ENCODE results near the gene TGFB3. TPM values are rescaled to one million over a fixed set of nuclear protein-coding genes. Genes with fewer than 3 reads are reported as not detected.

TGFB3 gene
- total RNA-seq, 3 donors from 2014 or later: 4.8 to 35.7 (median 24.0) TPM

GRCh38 chr14:75978249-75978731 lies 3.5 kb downstream of the TGFB3 start:
- DNase-seq (ENCODE audit: low spot score in 2 of 2): peak in 1 of 2 donors; percentile 77
- intact Hi-C loops (cut with DNase I; ENCODE audit: low total_unique reads): loop anchor here (5.0 to 10.0 kb wide), 2 partner anchors 71 to 173 kb away; no protein-coding TSS in a partner anchor
- TF ChIP-seq, protein P1, sequence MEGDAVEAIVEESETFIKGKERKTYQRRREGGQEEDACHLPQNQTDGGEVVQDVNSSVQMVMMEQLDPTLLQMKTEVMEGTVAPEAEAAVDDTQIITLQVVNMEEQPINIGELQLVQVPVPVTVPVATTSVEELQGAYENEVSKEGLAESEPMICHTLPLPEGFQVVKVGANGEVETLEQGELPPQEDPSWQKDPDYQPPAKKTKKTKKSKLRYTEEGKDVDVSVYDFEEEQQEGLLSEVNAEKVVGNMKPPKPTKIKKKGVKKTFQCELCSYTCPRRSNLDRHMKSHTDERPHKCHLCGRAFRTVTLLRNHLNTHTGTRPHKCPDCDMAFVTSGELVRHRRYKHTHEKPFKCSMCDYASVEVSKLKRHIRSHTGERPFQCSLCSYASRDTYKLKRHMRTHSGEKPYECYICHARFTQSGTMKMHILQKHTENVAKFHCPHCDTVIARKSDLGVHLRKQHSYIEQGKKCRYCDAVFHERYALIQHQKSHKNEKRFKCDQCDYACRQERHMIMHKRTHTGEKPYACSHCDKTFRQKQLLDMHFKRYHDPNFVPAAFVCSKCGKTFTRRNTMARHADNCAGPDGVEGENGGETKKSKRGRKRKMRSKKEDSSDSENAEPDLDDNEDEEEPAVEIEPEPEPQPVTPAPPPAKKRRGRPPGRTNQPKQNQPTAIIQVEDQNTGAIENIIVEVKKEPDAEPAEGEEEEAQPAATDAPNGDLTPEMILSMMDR (IDR thresholded peaks at IDR 0.05): no peak
- TF ChIP-seq POLR2AphosphoS5 (IDR thresholded peaks at IDR 0.05): no peak
- TF ChIP-seq POLR2A (IDR thresholded peaks at IDR 0.05): no peak
- H3K4me1 ChIP-seq: peaks cover 5 to 10% of the 10 kb centered on the region in 2 donors
- no peaks in the 10 kb centered on the region for H3K27me3 ChIP-seq
- H3K4me3 ChIP-seq: peak overlapping the region in 1 of 3 donors; percentile 90
- no peaks in the 10 kb centered on the region for H3K36me3 ChIP-seq
- peak overlapping the region; percentile 21 to 97 for H3K27ac ChIP-seq
- no peaks in the 10 kb centered on the region for H3K9me3 ChIP-seq

DNA sequence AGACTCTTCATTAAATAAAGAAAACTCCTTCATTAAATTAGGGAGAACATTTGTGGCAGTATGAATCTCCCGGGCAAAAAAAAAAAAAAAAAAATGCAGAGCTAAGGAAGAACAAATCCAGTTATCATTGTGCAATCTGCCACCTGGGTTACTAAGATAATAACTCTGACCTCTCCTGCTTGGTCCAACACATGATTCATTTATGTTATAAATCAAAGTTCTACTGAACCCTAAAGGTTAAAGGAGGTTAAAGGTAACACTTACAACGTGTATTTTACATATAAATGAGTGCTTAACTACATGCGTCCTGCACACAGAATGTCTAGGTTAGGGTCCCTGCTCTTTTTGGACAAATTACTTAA lies 4.2 kb downstream of the TGFB3 start:
- peak overlapping the region; percentile 45 to 97 for H3K27ac ChIP-seq
- no peaks in the 10 kb centered on the region for H3K9me3 ChIP-seq
- no peak overlapping the region for H3K4me3 ChIP-seq
- H3K36me3 ChIP-seq: no peaks in the 10 kb centered on the region
- intact Hi-C loops (cut with DNase I; ENCODE audit: low total_unique reads): loop anchor here (5.0 to 10.0 kb wide), 2 partner anchors 70 to 173 kb away; no protein-coding TSS in a partner anchor
- TF ChIP-seq POLR2A (IDR thresholded peaks at IDR 0.05) (no peak), POLR2AphosphoS5 (IDR thresholded peaks at IDR 0.05) (no peak)
- TF ChIP-seq, protein P1 (IDR thresholded peaks at IDR 0.05): no peak
- DNase-seq (ENCODE audit: low spot score in 2 of 2): no peak
- H3K27me3 ChIP-seq: no peaks in the 10 kb centered on the region
- H3K4me1 ChIP-seq: peaks cover 5 to 10% of the 10 kb centered on the region in 2 donors

DNA sequence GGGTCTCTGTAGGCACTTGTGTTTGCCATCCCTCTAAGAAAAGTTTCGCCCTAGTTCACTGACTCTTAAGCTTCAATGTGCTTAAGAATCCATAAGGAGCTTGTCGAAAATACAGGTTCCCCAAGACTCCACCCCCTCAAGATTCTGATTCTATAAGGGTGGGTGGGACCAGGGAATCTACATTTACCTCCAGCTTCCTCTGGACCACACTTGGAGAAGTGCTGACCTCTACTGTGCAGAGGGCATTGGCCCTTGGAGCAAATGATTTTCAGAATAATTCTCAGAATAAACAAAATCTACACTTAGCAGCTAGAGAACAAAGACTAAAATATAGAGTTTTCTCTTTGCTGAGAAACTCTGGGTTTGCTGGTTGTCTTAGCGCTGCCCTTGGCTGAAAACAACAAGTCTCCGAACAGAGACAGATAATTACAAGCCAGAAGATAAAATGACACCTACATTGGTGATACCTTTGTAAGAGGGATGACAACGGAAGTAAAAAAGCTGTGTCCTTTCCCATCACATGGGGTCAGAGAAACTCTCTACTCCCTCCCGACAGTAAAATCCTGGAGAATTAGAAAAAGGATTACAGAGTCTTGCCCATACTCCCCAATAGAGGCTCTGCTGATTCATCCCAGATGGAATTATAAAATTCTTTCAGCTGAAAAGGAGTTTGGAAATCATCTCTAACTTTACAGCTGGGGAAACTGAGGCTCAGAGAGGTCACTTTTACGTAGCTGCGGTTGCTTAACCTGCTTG lies 4.8 kb downstream of the TGFB3 start:
- H3K4me1 ChIP-seq: peaks cover 5 to 10% of the 10 kb centered on the region in 2 donors
- intact Hi-C loops (cut with DNase I; ENCODE audit: low total_unique reads): loop anchor here (5.0 to 10.0 kb wide), 2 partner anchors 70 to 172 kb away; no protein-coding TSS in a partner anchor
- DNase-seq (ENCODE audit: low spot score in 2 of 2): no peak

DNA sequence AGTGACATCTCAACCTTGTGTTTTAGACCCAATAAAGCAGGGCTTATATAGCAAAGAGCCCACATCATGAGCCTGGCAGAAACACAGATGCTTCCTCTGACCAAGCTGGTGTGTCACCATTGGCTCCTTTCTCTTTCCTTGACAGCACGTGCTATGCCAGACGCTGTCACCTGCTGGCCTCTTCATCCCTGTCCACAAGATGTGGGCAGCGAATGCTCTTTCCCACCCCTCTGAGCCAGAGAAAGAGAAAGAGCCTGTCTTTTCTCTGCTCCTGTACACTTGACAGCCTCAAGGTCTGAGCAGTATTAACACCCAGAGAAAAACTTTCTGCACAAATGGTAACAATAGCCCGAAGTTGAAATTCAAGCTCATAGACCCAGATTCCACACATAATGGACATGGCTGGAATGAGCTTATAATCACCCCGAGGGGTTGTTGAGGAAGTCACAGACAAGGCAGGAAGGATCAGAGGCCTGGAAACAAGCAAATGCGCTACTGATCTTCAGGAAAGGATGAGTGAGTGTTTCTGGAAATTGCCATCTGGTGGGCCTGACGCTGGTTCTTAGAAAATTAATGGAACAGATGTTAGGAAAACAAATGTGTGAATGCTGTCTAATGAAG lies 8.9 kb downstream of the TGFB3 start:
- Histone ChIP-seq H3K27me3 (no peaks in the 10 kb centered on the region), H3K27ac (no peak overlapping the region), H3K36me3 (no peaks in the 10 kb centered on the region), H3K4me1 (no peaks in the 10 kb centered on the region), H3K4me3 (no peak overlapping the region), H3K9me3 (no peaks in the 10 kb centered on the region)
- no peak for DNase-seq (ENCODE audit: low spot score in 2 of 2)
- TF ChIP-seq POLR2A (IDR thresholded peaks at IDR 0.05) (no peak), POLR2AphosphoS5 (IDR thresholded peaks at IDR 0.05) (no peak)
- TF ChIP-seq, protein P1 (IDR thresholded peaks at IDR 0.05): no peak
- intact Hi-C loops (cut with DNase I; ENCODE audit: low total_unique reads): loop anchor here (10.0 kb wide), 1 partner anchor 168 kb away; no protein-coding TSS in a partner anchor

More for the DNA sequence above, 4.8 kb downstream of the TGFB3 start:
- H3K36me3 ChIP-seq: no peaks in the 10 kb centered on the region
- peak overlapping the region; percentile 21 to 45 for H3K27ac ChIP-seq
- no peaks in the 10 kb centered on the region for H3K9me3 ChIP-seq
- no peak overlapping the region for H3K4me3 ChIP-seq
- no peak for TF ChIP-seq POLR2A (IDR thresholded peaks at IDR 0.05)
- TF ChIP-seq POLR2AphosphoS5 (IDR thresholded peaks at IDR 0.05): no peak
- TF ChIP-seq, protein P1 (IDR thresholded peaks at IDR 0.05): no peak
- H3K27me3 ChIP-seq: no peaks in the 10 kb centered on the region

DNA sequence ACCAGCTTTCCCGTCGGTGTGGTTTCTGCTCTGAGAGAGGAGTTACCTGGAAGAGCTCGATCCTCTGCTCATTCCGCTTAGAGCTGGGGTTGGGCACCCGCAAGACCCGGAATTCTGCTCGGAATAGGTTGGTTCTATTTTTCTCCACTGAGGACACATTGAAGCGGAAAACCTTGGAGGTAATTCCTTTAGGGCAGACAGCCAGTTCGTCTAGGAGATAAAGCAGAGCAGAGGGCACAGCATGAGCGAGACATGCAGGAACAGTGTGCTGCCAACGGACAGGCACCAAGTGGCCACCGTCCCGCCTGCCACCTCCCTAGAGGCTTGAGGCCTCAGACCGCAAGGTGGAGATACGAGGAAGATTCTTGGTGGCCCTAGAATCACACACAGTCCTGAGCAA lies 10.3 kb downstream of the TGFB3 start:
- Histone ChIP-seq H3K27ac (no peak overlapping the region), H3K27me3 (no peaks in the 10 kb centered on the region), H3K9me3 (no peaks in the 10 kb centered on the region), H3K4me3 (no peak overlapping the region), H3K36me3 (no peaks in the 10 kb centered on the region), H3K4me1 (no peaks in the 10 kb centered on the region)
- no peak for DNase-seq (ENCODE audit: low spot score in 2 of 2)
- intact Hi-C loops (cut with DNase I; ENCODE audit: low total_unique reads): loop anchor here (10.0 kb wide), 1 partner anchor 167 kb away; no protein-coding TSS in a partner anchor
- TF ChIP-seq, protein P1 (IDR thresholded peaks at IDR 0.05): no peak
- TF ChIP-seq POLR2AphosphoS5 (IDR thresholded peaks at IDR 0.05) (no peak), POLR2A (IDR thresholded peaks at IDR 0.05) (no peak)
